A673 (cell line): Measurements from ENCODE around the gene ACOXL.

Source experiments
- CTCF ChIP-seq: fragments of 300-800, 200-600 bp; sonication (generic); conservative IDR thresholded peaks from 2 replicates; pipeline ENCODE4 v1.5.1; 2017; ENCODE audit warnings: low read depth, mild to moderate bottlenecking, antibody characterized with exemption, low read length, moderate library complexity, mixed read lengths
- EZH2 ChIP-seq: fragments of 200-600 bp; sonication (generic); IDR thresholded peaks from 2 replicates; pipeline ENCODE4 v1.6.1; 2017; ENCODE audit warnings: borderline replicate concordance, low read depth, mild to moderate bottlenecking, mixed read lengths, antibody characterized with exemption, low read length; ENCODE audit not compliant: poor library complexity, severe bottlenecking

GRCh38 chr2:111160758-111161157, 428.4 kb downstream of the ACOXL start:
- TF ChIP-seq CTCF, result no peak
- TF ChIP-seq EZH2, result no peak
